ENCODE measurements around the gene LPCAT2.

LPCAT2 gene

GRCh38 chr16:55557186-55557585, 48.3 kb downstream of the LPCAT2 start:
- FAIRE-seq, result no peak

DNA sequence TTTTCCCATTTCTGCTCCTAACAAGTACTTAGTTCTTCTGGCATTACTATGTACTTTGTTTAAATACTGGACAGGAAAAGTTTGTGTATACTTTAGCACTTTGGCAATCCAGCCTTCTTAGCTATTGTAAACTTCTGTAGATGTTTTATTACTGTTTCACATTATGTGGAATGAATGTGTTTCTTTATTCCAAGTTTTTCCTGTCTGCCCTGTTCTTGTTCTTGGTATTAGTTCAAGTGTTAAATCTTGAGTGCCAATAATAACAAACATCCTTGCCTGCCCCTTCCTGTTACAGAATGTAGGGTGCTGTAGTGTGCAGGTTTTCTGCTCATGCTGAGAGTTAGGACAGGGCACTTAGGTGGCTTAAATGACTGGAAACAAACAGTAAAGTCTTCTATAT, 50.4 kb downstream of the LPCAT2 start:
- FAIRE-seq, result no peak

DNA sequence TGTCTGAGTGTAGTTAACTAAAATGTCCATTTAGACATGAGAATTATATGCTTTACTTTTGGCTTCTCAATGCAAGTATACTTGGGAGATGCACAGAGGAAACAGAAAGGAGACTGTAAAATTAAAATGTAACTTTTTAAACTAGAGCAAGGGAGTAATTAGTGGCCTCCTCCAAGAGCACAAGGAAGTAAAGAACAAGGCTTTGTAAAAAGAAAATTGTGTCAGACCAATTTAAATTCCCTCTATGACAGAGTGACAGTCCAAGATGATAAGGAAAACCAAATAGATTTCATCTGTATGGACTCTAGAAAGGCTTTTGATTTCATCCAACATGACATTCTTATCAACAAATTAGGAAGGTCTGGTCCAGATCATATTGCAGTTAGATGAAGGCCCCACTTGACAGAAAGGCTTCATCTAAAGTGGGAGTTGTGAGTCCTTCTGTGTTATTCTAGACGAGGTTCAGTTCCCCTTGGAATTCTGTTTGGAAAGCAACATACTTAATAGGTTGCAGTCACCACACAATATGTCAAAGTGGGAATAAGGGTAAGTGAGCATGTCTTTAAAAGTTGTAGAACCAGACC, 51.2 kb downstream of the LPCAT2 start:
- FAIRE-seq, result no peak

DNA sequence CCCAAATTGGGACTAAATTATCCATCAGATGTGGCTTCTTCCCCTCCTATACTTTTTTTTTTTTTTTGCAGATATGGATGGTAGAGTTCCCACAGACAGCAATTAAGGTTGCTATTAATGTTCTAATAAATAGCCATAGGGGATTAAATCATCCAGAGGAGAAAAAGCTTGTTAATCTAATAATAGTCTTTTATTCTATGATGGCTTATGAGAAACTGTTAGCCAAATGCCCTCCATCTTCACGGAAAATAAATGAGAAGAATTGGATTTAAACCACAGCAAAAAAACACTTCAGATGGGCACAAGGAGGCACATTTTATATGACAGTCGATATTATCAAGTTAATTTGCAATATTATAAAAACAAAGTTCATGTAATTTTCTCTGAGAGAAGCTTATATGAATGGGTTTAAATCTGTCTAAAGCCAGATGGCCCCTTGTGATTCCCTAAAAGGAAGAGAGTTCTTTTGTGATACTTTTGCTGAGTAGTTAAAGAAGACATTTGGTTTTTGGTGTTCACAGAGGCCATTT, 52.5 kb downstream of the LPCAT2 start:
- FAIRE-seq, result no peak

- FAIRE-seq, result no peak
Observed at GRCh38 chr16:55562936-55563335, 54.1 kb downstream of the LPCAT2 start.

DNA sequence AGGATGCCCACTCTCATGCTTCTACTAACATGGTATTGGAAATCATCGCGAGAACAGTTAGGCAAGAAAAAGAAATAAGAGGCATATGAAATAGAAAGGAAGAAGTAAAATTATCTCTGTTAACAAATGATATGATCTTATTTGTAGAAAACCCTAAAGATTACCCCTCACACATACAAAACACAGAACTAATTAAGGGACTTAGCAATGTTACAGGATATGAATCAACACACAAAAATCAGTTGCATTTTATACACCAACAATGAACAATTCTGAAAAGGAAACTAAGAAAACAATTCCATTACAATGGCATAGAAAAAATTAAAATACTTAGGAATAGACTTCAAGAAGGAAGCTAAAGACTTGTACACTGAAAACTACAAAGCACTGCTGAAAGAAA, 54.9 kb downstream of the LPCAT2 start:
- no peak for FAIRE-seq

- FAIRE-seq, result no peak
Observed at GRCh38 chr16:55565086-55565485, 56.2 kb downstream of the LPCAT2 start.

DNA sequence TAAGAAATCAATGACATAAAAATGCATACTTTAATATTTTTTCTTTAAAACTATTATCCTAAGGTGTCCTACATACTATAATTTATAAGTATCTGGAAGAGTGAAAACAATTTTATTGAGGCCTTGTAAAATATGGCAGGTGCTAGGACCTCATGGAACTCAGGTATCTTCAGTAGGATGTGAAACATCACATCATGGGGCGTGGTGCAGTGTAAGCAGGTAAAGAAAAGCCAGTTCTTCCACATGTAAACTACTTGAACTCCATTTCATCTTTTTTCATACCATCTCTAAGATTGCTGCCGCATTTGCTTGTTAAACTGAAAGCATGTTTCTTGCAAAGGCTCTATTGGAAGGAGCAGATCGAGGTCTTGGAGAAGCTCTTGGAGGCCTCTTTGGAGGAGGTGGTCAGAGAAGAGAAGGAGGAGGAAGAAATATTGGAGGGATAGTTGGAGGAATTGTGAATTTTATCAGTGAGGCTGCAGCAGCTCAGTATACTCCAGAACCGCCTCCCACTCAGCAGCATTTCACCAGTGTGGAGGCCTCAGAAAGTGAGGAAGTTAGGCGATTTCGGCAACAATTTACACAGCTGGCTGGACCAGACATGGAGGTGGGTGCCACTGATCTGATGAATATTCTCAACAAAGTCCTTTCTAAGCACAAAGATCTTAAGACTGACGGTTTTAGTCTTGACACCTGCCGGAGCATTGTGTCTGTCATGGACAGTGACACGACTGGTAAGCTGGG, 57.7 kb downstream of the LPCAT2 start, which contains the start of gene CAPNS2:
CAPNS2 (plus strand) TSS at position 253 of the 744 bp plus-strand sequence; CDS start at position 326, 73 bp downstream.
- no peak for FAIRE-seq

GRCh38 chr16:55567382-55567781, 58.5 kb downstream of the LPCAT2 start:
- no peak for FAIRE-seq

GRCh38 chr16:55568207-55568606, 59.3 kb downstream of the LPCAT2 start:
- no peak for FAIRE-seq

GRCh38 chr16:55569025-55569424, 60.2 kb downstream of the LPCAT2 start:
- no peak for FAIRE-seq

DNA sequence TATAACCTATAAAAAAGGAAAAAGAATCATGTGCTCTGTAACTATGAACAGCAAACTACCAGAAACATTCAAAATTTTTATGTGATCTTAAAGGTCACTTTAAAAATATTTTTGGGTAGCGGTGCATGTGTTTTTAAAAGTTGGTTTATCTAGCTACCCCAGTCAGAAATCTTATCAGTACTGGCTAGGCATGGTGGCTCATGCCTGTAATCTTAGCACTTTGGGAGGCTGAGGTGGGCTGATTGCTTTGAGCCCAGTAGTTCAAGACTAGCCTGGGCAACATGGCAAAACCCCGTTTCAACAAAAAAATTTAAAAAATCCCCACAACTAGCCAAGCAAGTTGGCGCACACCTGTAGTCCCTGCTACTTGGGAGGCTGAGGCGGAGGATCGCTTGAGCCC, 61.3 kb downstream of the LPCAT2 start:
- no peak for FAIRE-seq

DNA sequence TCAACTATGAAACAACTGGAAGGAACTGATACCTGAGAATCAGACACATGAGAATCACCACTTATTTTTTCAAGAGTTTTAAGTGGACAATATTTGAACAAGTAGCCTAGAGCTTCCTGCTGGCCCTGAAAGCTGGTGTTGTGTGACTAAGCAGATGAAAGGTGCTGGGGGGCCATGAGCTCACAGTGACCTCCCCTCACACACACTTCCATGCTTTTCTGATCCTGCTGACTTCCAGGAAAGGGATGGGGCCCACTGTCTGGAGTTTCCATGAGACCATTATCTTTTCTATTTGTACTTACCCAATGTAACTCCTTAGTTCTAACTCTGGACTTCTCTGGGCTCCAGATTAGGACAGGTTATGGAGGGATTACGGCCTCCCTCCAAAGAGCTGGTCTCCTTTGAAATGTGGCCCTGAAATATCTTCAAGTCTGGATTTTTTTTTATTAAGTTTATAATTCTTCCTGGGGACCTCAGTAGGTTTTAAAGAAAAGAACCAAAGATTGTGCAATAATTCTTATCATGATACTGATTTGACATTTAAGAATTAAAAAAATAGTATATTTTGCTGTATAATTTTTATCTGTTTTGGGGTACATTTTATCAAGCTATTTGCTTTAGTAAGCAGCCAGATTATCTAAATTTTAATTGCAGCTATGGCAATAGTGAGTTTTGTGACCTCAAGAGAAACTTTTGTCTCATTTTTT, 62.5 kb downstream of the LPCAT2 start:
- no peak for FAIRE-seq

GRCh38 chr16:55572439-55572838, 63.6 kb downstream of the LPCAT2 start:
- no peak for FAIRE-seq

DNA sequence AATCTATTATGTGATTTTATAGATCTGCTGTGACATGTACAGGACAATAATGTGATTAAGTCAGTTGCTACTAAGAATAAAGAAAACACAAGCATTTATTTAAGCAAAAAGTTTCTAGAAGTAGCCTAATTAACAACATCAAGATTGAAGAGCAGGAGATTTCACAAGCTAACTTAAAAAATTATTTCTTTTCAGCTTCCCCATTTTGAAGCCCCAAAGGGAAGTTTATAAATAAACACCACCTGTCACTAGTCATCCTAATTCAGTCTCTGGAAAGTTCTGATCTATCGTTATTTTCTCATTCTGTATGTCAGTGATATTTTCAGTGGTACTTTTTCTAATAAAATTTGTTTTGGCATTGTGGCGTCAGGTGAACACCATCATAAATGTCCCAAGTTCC, 65.9 kb downstream of the LPCAT2 start:
- no peak for FAIRE-seq

- no peak for FAIRE-seq
Observed at GRCh38 chr16:55575496-55575895, 66.6 kb downstream of the LPCAT2 start.

DNA sequence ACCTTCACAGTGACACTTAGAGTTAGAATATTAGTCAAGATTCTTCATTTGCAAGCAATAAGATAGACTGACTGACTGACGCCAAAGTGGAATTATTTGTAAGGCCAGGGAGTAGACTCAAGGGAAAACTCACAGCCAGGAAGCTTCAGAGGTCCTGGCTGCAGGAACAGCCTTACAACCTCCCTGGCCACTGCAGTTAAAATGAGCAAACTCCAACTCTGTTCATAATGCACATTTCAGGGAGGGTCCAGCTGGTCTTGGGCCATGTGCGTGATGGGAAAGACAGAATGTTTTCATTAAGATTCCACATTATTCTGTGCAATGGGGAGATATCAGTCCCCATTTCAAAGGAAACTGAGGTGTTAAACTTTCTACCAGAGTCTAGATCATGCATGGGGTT, 67.5 kb downstream of the LPCAT2 start:
- no peak for FAIRE-seq

DNA sequence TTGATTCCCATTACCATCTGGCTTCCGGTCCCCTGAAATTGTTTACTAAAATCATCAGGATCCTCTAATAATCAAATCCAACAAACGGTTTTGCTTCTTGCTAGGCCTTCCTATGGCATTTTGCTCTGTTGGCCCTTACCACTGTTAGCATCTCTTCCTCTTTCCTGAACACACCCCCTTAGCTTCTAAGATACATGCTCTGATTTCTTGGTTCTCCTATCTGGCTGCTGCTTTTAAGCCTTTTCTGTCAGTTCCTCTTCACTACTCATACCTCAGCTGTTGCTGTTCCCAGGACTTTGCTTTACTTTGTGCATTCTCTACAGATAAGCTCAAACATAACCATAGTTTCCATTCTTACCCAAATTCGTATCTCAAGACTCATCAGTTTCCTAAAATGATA, 69.0 kb downstream of the LPCAT2 start:
- FAIRE-seq, result no peak

- no peak for FAIRE-seq
Observed at GRCh38 chr16:55585631-55586030, 76.8 kb downstream of the LPCAT2 start.

- no peak for FAIRE-seq
Observed at GRCh38 chr16:55588799-55589198, 79.9 kb downstream of the LPCAT2 start.

- no peak for FAIRE-seq
Observed at GRCh38 chr16:55592306-55592705, 83.4 kb downstream of the LPCAT2 start.

DNA sequence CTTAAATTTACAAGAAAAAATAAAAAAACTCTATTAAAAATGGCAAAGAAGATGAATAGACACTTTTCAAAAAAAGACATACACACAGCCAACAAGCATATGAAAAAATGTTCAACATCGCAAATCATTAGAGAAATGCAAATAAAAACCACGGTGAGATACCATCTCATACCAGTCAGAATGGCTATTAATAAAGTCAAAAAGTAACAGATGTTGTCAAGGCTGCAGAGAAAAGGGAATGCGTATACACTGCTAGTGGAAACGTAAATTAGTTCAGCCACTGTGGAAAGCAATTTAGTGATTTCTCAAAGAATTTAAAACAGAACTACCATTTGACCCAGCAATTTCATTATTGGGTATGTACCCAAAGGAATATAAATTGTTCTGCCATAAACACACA, 89.1 kb downstream of the LPCAT2 start:
- no peak for FAIRE-seq

GRCh38 chr16:55605754-55606336, 97.0 kb downstream of the LPCAT2 start:
- FAIRE-seq, result no peak

Data from colon (tissue), 2 donors.